NCI-H345 treated with DMSO at 0.1 percent for 48 hours (cell line): ENCODE results near the gene HS6ST1.
"Not testable (repeated sequence)": the region's sequence is repeated elsewhere in the genome, so short reads cannot be mapped to it uniquely, and the experiment has no call there.

Source experiments
- DNase-seq: peaks from one replicate; lab custom pipeline; 2025; ENCODE audit not compliant: unreplicated experiment; lab: John Stamatoyannopoulos, UW

The HS6ST1 gene

GRCh38 chr2:128269990-128270671 lies 48.5 kb downstream of the HS6ST1 start:
- no peak for DNase-seq

DNA sequence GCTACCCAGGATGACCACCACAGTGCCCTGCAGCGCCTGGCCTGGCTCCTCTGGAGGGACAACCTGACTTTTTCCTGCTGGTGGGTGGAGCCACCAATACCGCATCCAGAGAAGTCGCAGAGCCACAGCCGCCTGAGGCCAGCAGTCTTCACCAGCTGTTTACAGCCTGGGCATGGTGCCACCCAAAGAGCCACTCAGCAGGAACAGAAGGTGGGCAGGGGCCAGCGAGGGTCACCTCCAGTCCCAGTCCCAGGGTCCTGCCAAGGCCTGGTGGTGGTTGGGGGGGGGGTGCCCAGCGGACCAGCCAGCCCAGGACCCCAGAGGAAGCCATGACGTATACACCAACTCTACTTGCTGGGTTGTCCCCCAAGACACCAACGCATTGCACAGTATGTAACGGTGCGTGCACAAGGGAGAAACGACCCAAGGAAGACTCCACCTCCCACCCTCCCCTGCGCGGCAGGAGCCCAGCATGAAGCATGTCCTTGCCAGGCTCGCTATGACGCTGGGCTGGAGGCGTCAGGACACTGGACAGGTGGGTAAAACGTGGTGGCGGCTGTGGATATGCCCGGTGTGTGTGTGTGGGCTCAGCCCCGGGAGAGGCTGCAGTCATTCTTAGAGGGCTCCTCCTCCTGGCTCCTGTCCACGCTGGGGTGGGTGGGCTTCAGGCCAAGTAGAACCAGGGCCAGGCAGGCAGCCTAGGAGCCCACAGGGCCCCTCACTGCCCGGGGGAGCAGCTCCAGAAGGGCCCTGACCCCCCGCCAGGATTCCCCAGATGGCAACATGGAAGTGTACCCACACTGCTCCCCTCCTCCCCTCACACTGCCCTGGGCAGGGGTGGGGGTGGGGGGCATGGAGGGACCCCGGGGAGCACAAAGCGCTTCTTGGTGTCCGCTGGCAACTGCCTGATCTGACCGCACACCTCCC lies 49.3 kb downstream of the HS6ST1 start:
- DNase-seq = no peak

- not testable (repeated sequence) for DNase-seq
These were observed 50.1 kb downstream of the HS6ST1 start for GRCh38 chr2:128268611-128269010.

- DNase-seq = not testable (repeated sequence)
These were observed 50.5 kb downstream of the HS6ST1 start for GRCh38 chr2:128268145-128268544.

GRCh38 chr2:128267649-128268048 lies 51.0 kb downstream of the HS6ST1 start:
- not testable (repeated sequence) for DNase-seq

DNA sequence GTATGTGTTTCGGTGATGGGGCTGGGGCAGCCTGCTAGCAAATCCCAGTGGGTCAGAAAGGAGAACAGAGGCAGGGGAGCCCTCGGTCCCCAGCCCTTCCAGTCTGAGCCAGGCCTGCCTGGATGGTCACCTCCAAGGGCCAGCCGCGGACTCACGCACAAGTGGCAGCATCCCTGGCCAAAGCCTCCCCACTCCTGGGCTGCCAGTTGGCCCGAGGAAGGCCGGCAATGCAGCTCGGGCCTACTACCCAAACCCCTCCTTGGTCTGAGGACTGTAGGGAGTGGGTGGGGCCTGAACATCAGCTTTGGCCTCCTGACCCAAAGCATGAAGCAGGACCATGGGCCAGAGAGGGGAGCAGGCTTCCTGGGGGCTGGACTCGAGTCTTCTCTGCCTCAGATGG lies 51.5 kb downstream of the HS6ST1 start:
- not testable (repeated sequence) for DNase-seq

DNA sequence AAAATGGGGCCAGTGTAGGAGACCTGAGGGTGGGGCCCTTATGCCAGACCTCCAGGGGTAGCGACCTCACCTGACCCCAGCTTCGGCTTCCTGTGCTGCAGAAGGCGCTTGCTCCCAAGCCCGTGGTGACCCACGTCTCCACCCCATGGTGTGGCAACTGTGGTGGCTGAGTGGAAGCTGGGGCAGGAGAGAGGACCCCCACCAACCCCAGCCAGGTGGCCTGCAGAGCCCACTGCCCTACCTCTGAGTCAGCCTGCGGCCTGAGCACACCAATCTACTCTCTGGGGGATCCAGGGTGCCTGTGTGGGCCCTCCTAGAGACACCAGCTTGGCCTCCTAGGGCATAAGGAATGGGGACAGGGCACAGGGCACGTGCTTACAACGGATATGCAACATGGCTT lies 52.2 kb downstream of the HS6ST1 start:
- not testable (repeated sequence) for DNase-seq

DNA sequence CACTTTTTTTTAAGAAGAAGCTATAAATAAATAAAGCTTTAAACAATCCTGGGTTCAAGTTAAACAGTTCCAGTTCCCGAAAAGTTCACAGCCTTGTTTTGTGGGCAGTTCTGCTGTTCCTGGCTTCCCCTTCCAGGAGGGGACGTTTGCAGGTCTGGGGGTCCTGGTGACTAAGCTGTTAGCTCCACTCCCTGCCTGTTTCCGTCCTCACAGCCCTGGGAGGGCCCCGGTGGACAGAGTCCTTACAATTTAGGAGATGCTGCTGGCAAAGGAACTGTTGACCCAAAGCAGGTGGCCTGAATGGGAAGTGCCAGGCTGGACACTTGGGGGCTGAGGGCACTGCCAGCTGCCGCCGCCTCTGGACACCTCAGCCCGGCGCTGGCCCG lies 53.1 kb downstream of the HS6ST1 start:
- DNase-seq = not testable (repeated sequence)

- no peak for DNase-seq
These were observed 53.6 kb downstream of the HS6ST1 start for GRCh38 chr2:128264881-128265607.

- DNase-seq = no peak
These were observed 54.8 kb downstream of the HS6ST1 start for GRCh38 chr2:128263902-128264331.

DNA sequence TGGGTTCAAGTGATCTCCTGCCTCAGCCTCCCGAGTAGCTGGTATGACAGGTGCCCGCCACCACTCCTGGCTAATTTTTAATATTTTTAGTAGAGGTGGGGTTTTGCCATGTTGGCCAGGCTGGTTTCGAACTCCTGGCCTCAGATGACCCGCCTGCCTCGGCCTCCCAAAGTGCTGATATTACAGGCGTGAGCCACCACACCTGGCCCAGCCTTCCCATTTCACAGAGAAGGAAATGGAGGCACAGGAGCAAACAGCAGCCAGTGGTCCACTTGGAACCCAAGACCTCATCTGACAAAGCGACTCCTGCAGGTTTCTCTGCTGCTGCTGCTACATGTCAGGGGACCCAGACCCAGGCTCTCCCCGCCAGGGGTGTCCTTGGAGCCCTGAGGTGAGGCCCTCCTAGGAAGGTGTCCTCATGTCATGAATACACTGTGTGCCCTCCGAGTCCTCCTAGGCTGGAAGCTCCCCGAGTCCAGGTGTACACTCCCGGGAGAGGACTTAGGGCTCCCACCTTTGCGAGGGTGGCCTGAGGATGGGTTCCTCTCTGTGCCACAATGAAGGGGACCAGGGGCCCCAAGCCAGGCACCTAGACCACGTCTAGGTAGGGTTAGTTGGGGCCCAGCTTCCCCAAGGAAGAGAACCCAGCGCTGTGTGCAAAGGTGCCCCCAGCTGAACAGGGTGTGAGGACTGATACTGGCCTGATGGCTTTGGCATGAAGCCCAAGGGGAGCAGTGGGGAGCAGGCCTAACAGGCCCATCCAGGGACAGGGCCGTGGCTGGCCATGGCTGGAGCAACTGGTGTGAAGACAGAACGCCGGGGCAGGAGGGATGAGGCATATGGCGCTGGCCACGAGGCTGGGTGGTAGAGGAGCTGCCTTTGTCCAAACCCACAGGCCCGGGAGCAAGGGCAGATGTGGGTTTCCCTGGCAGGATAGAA lies 56.1 kb downstream of the HS6ST1 start:
- DNase-seq = no peak

- peak; percentile 34 for DNase-seq
These were observed 57.2 kb downstream of the HS6ST1 start for GRCh38 chr2:128261245-128262128.

- no peak for DNase-seq
These were observed 58.2 kb downstream of the HS6ST1 start for GRCh38 chr2:128260239-128261138.

- no peak for DNase-seq
These were observed 59.1 kb downstream of the HS6ST1 start for GRCh38 chr2:128259585-128259984.

DNA sequence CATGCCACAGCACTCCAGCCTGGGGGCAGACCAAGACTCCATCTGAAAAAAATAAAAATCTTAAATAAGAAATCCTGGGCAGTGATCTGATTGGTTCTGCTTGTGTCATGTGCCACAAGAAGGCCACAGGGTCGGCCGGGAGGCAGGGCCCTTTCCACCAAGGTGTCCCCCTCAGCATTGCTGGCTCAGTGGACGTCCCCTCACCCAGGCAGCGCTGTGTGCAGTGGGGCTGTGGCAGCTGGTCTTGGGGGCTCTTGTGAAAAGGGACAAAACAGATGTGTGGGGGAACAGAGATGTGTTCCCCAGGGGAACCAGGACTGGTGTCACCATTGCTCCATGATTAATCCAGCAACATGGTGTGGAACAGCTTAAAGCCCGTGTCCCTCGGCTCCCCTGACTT lies 60.5 kb downstream of the HS6ST1 start:
- DNase-seq = no peak

GRCh38 chr2:128252501-128252900 lies 66.2 kb downstream of the HS6ST1 start:
- no peak for DNase-seq

DNA sequence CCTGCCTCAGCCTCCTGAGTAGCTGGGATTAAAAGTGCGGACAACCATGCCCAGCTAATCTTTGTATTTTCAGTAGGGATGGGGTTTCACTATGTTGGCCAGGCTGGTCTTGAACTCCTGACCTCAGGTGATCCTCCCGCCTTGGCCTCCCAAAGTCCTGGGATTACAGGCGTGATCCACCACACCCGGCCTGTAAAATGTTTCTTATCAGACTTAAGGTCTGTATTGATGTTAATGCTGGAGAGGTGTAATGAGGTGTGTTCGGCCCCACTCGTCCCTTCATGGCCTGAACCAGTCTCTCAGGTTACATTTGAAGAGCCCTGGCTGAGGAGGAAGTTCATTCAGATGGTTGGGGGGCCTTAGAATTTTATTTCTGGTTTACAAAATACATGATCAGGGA lies 66.6 kb downstream of the HS6ST1 start:
- DNase-seq = not testable (repeated sequence)
